ENCODE results near the gene NT5E.

The NT5E gene

DNA sequence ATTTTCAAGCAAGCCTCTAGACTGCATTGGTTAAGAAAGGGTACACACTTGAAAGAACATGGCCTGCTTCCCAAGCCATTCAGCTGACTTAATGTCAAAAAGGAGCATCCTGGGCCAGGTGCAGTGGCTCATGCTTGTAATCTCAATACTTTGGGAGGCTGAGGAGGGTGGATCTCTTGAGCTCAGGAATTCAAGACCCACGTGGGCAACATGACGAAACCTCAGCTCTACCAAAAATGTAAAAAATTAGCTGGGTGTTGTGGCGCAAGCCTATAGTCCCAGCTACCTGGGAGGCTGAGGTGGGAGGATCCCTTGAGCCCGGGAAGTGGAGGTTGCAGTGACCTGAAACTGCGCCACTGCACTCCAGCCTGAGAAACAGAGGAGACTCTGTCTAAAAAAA lies 26.9 kb upstream of the NT5E start:
- DNase-seq: no peak

DNA sequence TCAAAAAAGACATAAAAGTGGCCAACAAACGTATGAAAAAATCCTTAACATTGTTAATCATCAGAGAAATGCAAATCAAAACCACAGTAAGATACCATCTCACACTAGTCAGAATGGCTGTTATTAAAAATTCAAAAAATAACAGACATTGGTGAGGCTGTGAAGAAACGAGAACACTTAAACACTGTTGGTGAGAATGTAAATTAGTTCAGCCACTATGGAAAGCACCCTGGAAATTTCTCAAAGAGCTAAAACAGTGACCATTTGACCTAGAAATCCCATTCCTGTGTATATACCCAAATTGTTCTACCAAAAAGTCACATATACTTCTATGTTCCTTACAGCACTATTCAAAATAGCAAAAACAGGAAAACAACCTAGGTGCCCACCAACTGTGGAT lies 24.9 kb upstream of the NT5E start:
- no peak for DNase-seq

DNA sequence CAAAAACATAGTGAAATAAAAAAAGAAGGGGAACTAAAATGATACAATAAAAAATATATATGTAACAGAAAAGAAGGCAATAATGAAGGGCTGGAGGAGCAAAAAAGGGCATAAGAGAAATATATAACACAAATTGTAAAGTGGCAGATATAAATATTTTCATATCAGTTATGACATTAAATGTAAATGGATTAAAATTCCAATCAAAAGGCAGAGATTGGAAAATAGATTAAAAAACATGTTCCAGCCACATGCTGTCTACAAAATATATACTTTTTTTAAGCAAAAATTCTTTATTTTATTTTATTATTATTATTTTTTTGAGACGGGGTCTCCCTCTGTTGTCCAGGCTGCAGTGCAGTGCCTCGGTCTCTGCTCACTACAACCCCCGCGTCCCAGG lies 23.9 kb upstream of the NT5E start:
- no peak for DNase-seq

DNA sequence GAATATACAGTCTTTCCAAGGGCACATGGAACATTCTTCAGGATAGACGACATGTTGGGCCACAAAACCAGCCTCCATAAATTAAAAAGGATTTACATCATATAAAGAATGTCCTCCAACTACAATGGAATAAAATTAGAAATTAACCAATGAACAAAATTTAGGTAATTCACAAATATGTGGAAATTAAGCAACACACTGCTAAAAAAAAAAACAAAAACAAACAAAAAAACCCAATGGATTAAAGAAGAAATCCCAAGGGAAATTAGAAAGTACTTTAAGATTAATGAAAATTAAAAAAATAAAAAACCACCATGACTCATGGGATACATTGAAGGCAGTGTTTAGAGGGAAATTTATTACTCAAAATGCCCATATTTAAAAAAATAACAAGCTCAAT lies 21.4 kb upstream of the NT5E start:
- no peak for DNase-seq

DNA sequence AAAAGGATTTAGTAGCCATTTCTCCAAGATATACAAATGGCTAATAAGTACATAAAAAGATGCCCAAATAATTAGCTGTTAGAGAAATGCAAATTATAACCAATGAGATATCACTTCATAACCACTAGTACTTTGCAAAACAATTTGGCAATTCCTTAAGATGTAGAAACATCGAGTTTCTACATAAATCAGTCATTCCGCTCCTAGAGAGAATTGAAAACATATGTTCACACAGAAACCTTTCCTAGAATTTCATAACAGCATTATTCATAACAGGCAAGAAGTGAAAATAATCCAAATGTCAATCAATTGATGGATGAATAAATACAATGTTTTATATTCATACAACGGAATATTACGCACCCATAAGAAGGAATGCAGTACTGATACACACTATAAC lies 20.5 kb upstream of the NT5E start:
- DNase-seq: no peak

DNA sequence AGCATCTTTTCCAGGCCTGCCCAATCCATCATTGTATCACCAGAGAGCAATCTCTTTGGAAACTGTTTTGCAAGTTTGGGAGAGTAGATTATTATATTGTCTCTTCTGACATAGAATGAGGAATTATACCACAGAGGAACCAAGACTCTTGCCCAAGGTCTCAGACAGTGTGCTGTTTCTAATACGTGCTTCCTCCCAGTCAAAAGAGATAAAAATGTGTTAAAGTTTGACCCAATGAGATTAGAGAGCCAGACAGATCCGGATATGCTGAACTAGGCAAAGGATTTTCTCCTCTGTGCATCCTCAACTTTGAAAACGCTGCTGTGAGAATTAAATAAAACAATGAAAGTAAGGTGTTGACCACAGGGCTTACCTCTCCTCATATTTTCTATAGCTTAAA lies 18.6 kb upstream of the NT5E start:
- DNase-seq: no peak

DNA sequence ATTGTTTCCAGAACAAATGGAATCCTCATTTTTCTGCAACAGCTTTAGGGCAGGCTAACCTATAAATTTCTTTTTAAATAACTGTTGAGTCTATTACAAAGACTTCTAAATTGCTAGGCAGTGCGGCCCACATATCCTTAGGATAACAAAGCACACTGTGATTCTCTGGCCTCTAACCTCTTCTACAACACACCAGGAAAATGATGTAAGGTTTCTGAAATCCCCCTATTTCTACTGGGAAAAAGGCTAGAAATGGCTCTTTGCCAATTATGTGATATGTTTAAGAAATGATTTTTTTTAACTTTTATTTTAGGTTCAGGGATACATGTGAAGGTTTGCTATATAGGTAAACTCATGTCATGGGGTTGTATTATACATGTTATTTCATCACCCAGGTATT lies 17.3 kb upstream of the NT5E start:
- DNase-seq: no peak

DNA sequence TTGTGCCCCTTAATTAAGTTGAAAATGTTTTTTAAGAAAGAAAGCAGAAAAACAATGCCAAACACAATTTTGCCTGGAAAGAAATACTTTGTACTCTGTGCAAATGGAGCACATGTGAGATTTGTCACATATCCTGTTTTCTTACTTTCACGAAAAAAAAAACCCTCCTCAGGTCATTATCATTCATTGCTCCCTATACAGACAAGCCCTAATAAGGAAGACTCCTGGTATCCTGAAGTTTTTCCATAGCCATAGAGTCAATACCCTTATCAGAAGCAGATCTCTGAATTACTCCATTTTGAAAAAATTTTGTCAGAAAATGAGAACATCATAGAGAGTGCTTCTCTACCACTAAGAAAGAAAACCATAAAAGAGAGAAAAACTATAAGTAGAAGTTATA lies 14.0 kb upstream of the NT5E start:
- no peak for DNase-seq

DNA sequence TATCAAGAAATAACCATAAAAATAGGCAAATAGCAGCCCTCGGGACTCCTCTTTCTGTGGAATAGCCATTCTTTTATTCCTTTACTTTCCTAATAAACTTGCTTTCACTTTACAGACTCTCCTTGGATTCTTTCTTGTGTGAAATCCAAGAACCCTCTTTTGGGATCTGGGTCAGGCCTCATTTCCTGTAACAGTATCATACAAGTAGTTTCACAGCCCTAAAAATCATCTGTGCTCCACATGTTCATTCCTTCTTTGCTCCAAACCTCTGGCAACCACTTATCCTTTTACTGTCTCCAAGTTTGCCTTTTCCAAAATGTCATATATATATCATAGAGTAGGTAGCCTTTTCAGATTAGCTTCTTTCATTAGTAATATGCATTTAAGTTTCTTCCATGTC lies 13.5 kb upstream of the NT5E start:
- DNase-seq: no peak

DNA sequence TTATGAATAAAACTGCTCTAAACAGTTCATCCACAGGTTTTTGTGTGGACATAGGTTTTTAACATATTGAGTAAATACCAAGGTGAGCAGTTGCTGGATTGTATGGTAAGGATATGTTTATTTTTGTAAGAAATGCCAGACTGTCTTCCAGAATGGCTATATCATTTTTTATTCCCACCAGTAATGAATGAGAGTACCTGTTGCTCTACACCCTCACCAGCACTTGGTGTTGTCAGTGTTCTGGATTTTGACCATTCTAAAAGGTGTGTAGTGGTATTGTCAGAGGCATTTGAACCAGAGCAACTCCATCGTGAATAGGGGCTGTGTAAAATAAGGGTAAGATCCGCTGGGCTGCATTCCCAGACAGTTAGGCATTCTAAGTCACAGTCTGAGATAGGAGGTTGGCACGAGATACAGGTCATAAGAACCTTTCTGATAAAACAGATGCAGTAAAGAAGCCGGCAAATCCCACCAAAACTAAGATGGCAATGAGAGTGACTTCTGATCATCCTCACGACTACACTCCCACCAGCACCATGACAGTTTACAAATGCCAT lies 12.9 kb upstream of the NT5E start:
- DNase-seq: no peak

DNA sequence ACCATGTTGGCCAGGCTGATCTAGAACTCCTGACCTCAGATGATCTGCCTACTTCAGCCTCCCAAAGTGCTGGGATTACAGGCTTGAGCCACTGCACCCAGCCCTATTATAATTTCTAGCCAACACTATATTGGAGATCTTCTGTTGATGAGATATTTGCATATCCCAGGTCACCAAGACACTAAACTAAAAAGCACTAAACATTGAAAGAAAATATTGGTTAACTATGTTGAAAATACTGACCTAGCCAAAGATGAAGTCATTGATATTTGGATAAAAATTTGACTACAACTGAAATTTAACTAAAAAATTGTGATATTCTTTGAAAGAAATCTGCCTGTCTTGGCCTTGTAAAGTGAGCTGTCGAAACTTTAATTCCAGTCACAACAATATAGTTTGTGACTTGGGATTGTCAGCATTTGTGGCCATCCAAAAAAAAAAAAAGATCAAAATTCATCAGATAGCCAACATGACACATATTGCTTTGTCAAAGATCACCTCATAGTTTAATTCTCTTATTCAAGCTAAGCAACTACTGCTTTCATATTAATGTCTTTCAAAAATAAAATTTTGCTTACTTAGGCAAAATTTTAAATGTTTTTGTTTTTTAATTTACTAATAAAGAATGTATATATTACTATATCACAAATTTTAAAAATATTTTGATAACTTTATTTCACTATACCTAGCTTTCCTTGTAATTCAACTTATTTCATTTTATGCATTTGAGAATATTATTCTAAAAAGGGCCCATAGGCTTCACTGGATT lies 6.3 kb upstream of the NT5E start:
- DNase-seq: no peak

DNA sequence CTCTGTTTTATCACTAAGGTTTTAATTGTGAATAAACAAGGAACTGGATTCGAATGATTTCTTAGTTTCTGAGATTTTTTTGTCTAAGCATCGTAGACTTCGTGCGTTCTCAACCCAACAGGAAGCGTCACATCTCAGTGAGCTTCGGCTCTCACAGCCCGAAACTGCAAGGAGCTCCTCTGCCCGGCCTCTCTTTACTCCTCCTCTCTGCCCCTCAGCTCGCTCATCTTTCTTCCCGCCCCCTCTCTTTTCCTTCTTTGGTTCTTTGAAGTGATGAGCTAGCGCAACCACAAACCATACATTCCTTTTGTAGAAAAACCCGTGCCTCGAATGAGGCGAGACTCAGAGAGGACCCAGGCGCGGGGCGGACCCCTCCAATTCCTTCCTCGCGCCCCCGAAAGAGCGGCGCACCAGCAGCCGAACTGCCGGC lies 480 bp upstream of the NT5E start:
- DNase-seq: peak; percentile 65 to 87

DNA sequence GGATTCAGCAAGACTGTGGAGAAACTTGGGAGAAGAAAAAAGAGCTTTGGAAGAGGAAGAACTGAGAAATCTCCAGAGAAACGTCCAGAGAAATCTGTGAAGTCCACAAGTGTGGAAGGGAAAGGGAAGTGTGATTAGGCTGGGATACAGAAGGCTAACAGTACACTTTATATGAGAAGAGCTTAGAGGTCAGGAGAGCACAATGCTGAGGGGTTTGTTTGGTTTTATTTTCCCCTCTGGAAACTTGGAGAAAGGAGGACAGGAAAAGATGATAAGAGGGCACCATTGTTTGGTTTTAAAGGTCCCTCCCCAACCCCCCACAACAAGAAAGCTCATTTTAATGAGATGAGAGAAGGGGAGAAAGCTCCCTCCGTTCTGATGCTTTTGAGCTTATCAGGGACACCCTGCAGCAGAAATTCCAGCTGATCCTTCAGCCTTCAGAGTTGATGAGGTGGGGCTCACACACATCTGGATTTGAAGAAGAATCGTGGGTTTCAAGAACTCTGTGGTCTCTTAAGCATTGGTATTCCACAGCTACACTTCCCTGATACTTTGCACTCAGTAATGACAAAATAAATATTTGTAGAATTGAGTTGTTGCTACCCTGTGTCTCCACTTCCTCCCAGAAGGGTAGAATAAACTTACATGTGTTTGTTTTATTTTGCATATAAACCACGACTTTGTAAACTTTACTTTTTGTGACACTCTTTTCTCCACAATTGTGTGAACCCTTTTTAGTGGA lies 1.9 kb downstream of the NT5E start:
- DNase-seq: peak in 1 of 2 experiments; percentile 25

DNA sequence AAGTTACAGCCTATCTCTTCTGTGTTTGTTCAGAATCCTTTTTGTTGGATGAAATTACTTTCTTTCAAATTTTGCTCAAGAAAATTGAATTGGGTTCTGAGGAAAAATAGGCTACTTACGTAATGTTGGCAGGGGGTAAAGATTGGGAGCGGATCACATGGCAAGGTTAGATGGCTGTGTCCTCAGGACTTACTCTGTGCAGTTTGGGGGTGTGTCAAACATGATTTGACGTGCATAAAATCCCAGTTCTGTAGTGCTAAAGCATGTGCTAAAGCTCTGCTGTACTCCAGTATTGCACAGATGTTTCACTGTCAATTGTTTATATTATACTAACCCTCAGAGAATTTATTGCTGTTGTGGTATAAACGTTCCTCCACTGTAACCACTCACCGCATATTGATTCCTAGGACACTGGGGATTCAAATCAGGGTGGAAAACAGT lies 2.6 kb downstream of the NT5E start:
- DNase-seq: peak in 1 of 2 experiments; percentile 49

DNA sequence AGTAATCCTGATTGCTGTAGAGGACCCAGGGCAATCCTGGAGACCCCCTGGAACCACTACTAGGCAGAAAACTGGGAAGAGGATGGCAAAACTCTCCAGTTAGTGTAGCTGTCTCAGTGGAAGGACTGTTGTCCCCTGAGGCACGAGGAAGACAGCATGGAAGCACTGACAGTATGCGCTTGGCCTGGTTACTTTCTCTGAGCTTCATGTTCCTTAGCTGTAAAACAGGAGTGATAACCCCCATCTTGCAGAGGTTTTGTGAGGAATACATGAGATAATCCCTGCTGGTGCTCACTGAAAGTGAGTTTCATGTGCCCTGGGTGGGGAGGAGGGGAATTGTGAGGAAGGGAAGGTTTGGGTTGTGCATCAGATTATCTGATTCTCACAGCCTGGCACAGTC lies 3.2 kb downstream of the NT5E start:
- no peak for DNase-seq

DNA sequence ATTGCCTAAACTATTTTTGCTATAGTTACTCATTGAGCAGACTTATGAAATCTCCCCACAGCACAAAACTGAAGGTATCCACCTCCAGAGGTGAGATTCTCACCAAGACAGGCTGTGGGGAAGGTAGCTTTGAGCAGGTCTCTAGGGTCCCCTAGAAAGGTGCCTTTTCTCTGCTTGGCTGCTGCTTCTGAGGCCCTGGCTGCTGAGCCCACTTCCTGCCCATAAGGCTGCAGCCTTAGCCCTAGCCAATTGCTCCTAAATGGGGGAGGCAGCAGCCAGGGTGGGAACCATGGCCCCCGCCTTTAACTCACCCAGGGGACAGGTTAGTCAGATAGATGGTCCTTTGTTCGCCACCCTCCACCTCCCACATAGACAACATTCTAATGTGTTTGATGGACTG lies 3.6 kb downstream of the NT5E start:
- DNase-seq: no peak

DNA sequence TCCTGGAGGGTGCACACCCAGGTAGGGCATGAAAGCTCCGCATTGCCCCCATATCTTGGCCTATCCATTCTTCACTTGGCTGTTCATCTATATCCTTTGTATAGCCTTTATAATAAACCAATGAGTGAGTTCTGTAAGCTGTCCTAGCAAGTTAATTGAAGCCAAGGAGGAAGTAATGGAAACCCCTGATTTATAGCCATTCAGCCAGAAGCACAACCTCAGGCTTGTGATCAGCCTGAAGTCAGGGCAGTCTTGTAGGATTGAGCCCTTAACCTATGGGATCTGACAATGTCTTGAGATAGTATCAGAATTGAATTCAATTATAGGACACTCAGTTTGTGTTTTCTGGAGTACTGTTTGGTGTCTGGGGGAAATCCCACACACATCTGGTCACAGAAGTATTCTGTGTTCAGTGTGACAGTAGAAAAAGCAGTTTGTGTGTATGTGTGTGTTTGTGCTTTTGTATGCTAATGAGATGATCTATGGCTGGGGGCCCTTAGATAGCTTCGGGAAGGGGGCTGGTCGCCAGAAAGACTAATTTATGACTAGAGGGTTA lies 5.7 kb downstream of the NT5E start:
- no peak for DNase-seq

DNA sequence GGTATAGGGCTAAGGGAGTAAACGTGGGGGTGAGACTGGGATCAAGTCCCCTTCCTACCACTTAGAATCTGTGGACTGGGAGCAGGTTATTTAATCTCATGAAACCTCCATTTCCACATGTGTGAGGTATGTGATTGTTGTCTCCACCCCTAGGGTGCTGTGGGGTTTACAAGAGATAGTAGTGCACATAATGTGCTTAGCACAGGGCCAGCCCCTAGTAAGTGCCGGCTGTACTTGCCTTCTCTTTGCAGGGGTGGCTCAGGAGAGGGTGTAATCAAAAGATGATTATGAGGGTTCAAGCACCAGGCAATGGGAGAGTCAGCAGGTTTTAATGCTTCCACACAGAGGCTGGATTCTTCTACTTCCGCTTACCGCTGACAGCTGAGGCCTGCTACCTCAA lies 6.9 kb downstream of the NT5E start:
- peak in 1 of 2 experiments; percentile 38 for DNase-seq

DNA sequence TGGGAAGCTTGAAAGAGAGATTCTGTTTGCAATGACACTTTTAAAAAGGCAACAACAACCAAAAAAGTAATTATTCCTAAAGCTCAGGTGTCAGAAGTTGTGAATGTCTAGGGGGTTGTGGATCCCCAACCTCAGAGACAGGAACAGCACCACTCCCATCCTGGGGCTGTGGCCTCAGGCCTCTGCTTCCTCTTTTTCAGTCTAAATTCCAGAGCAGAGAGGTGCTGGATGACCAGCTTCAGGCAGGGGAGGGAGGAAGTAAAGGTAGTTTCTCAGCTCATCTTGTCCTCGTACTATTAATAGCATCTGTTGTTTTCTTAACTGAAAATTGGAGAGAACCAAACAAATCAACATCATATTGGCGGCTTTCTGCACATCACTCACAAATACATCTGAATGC lies 8.3 kb downstream of the NT5E start:
- DNase-seq: peak in 1 of 2 experiments; percentile 61

DNA sequence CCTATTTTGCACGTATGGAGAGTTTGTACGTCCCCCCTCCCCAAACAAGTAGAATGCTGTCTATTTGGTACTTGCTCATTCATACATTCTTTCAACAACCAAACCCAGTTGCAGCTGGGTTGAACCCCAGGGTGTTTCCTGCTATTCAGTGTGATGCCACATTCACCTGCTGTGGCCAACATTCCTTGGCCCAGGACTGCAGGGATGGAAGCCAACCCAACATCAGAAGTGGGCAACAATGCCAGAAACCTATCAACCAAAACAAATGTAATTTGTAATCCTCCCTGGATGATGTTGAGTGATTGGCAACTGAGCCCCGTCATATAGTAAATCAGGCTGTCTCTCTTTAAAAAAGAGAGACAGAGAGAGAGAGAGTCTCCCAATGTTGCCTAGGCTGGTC lies 8.9 kb downstream of the NT5E start:
- DNase-seq: peak; percentile 42 to 61

DNA sequence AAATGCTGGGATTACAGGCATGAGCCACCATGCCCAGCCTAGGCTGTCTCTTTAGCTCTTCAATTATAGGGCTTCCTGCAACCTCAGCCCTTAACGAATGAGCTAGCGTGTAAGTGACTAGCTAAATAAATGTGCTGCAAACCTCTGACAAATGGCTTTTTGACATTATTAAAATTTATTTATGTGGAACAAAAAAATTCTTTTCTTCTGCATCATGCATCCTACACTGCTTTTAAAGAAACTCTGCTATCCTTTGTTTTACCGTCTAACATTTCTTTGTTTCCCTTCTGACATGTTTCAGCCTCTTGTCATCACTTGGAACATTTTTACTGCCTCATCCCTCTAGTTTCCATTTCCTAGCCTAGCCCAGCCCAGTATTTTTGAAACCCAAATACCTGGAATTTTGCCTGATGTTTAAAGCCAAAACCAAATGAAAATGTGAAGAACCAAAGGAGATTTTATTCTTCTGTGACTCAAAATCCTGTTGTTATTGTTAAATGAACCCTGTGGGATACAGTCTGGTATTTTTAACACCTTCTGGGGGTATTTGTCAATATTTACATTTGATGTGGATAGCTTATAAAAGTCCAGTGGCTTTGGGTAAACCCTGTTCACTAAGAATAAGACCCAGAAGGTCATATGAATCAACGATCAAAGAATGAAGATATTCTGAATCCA lies 9.5 kb downstream of the NT5E start:
- peak; percentile 38 to 50 for DNase-seq

DNA sequence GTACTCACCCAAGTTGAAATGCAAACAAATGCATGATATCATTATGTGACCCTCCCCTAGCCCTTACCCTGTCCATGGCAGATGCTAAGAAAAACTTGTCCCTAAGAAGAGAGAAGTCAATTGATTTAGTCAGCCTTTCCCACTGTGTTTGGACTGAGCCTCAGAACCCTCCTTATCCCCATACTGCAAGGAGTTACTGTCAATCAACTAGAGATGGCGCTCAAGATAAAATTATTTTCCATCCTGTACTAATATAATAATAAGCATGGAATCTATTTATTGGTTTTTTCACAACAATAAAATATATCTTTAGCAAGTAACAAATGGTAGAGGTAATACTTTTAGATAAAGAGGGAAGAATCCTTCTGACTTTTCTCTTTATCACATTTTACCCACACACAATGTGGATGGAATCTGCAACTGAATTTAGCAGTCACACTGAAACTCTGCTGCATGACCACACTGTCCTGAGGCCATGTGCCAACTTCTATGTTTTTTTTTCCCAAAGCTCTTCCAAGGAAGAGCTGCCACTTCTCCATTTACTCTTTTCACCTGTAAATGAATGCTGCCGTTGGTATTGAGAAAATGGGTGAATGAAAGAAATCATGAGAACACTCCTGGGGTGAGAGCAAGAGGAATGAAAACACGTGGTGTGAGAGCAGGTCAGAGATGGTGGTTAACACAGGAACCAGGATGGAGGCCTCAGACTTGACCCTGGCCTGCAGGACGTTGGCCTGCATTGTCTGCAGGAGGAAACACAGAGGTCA lies 10.5 kb downstream of the NT5E start:
- DNase-seq: peak in 1 of 2 experiments; percentile 32
